CD4-positive, alpha-beta T cell (primary cell): ENCODE results near the gene USP8. TPM values are rescaled to one million over a fixed set of nuclear protein-coding genes. Genes with fewer than 3 reads are reported as not detected.

Experiments
- ATAC-seq: fragments of 200-7000 bp; cut with Tn5 transposase; one replicate; pipeline ENCODE4 v1.10.0; 2022; ENCODE audit warnings: mild to moderate bottlenecking; ENCODE audit not compliant: poor library complexity
- CTCF ChIA-PET: fragments of 350-600 bp; sonication (Branson Sonifier 250); formaldehyde crosslinking; loops from one replicate; lab custom pipeline; 2021; ENCODE audit warnings: antibody characterized with exemption, inconsistent platforms; lab: Charles Lee
- POLR2A ChIA-PET: fragments of 350-600 bp; sonication (Branson Sonifier 250); formaldehyde crosslinking; loops from one replicate; lab custom pipeline; 2021; ENCODE audit warnings: antibody characterized with exemption, inconsistent platforms; lab: Charles Lee
- DNase-seq, 14 experiments: peaks; one replicate each; pipeline ENCODE4 v3.0.0-alpha.2; 2013 to 2020; ENCODE audit warnings: mixed read lengths in 2 of 14
- H3K27ac ChIP-seq, 2 donors: one replicate each; pipeline versions ENCODE4 v1.5.1 to v1.7.0; 2013; ENCODE audit warnings: low read length in 2 of 2, low read depth in 1 of 2, mild to moderate bottlenecking in 1 of 2
- H3K27me3 ChIP-seq, 2 experiments: 1 replicate in 1 of 2; 2 replicates in 1 of 2; pipeline versions ENCODE4 v1.6.1 to v1.7.0; 2013; ENCODE audit warnings: low read length in 2 of 2, control low read depth in 1 of 2, mild to moderate bottlenecking in 1 of 2, moderate library complexity in 1 of 2; ENCODE audit not compliant: insufficient read depth in 2 of 2, control insufficient read depth in 1 of 2
- H3K36me3 ChIP-seq: one replicate; pipeline ENCODE4 v1.6.1; 2013; ENCODE audit warnings: low read length, control low read depth; ENCODE audit not compliant: insufficient read depth
- H3K4me1 ChIP-seq: one replicate; pipeline ENCODE4 v1.6.1; 2013; ENCODE audit warnings: low read length, control low read depth; ENCODE audit not compliant: insufficient read depth
- H3K4me3 ChIP-seq: one replicate; pipeline ENCODE4 v1.5.1; 2013; ENCODE audit warnings: mild to moderate bottlenecking, low read length, moderate library complexity
- H3K9me3 ChIP-seq, 2 experiments: 1 replicate in 1 of 2; 2 replicates in 1 of 2; pipeline versions ENCODE4 v1.6.1 to v1.7.0; 2013; ENCODE audit warnings: low read length in 2 of 2, mild to moderate bottlenecking in 2 of 2, control low read depth in 1 of 2, moderate library complexity in 1 of 2; ENCODE audit not compliant: control insufficient read depth in 1 of 2, insufficient read depth in 1 of 2
- H3K27ac Mint-ChIP-seq: one replicate; pipeline ENCODE4 v1.8.0; 2020; ENCODE audit warnings: mixed read lengths
- H3K27me3 Mint-ChIP-seq: one replicate; pipeline ENCODE4 v1.8.0; 2021; ENCODE audit warnings: mixed read lengths
- H3K36me3 Mint-ChIP-seq: one replicate; pipeline ENCODE4 v1.8.0; 2021; ENCODE audit warnings: low read depth, mixed read lengths
- H3K4me1 Mint-ChIP-seq: one replicate; pipeline ENCODE4 v1.8.0; 2021; ENCODE audit warnings: low read depth, mixed read lengths
- H3K4me3 Mint-ChIP-seq: one replicate; pipeline ENCODE4 v1.8.0; 2020; ENCODE audit warnings: mild to moderate bottlenecking, mixed read lengths
- H3K9me3 Mint-ChIP-seq: one replicate; pipeline ENCODE4 v1.8.0; 2020; ENCODE audit warnings: mixed read lengths
- CTCF ChIP-seq: fragments of 200-600 bp; IDR thresholded peaks from one replicate; pipeline ENCODE4 v1.8.0; 2022; ENCODE audit warnings: antibody characterized with exemption, mild to moderate bottlenecking
- intact Hi-C, 2 experiments: fragments of 100-400 bp; cut with DNase I in 1 of 2; cut with micrococcal nuclease in 1 of 2; formaldehyde crosslinking; loops; one replicate each; pipeline versions ENCODE4 v1.15.1 to v1.9.0; 2023 to 2025; cut with DNase I, micrococcal nuclease
- total RNA-seq, 174 experiments: library from RNA in 2 of 174; stranded (reverse) in 2 of 174; gene quantifications; one replicate each; pipeline ENCODE4 v1.2.3 and lab custom pipeline; 2021 to 2026

Gene USP8
- total RNA-seq, 2 experiments from 2014 or later, result 48.9 to 50.0 TPM

- Mint-ChIP-seq H3K4me1 (no peaks in the 10 kb centered on the region), H3K4me3 (no peak overlapping the region), H3K27me3 (no peaks in the 10 kb centered on the region), H3K27ac (no peak overlapping the region), H3K36me3 (peaks cover 26% of the 10 kb centered on the region), H3K9me3 (no peaks in the 10 kb centered on the region)
- ChIA-PET POLR2A (no interaction called here), CTCF (interaction anchor here (0.6 kb wide), 1 partner anchor 9 kb away, joined by 3 read pairs; no protein-coding TSS in a partner anchor)
- Histone ChIP-seq H3K9me3 (no peaks in the 10 kb centered on the region), H3K4me1 (no peaks in the 10 kb centered on the region), H3K36me3 (peaks cover 16% of the 10 kb centered on the region), H3K27ac (no peak overlapping the region), H3K4me3 (no peak overlapping the region), H3K27me3 (no peaks in the 10 kb centered on the region)
- intact Hi-C loops, result no loop called here
- TF ChIP-seq CTCF, result no peak
- ATAC-seq (no peak), DNase-seq (no peak)
Measured at GRCh38 chr15:50506121-50506520, 81.9 kb downstream of the USP8 start.

- H3K27ac ChIP-seq, result no peak overlapping the region
- no peak overlapping the region for H3K4me3 ChIP-seq
- Mint-ChIP-seq H3K4me3 (no peak overlapping the region), H3K27me3 (no peaks in the 10 kb centered on the region), H3K27ac (no peak overlapping the region), H3K4me1 (no peaks in the 10 kb centered on the region), H3K36me3 (peaks cover 5% of the 10 kb centered on the region), H3K9me3 (peaks cover 6% of the 10 kb centered on the region)
- CTCF ChIA-PET, result no interaction called here
- no peak for ATAC-seq
- no peaks in the 10 kb centered on the region for H3K4me1 ChIP-seq
- intact Hi-C loops, result no loop called here
- no peak for TF ChIP-seq CTCF
- no peaks in the 10 kb centered on the region for H3K27me3 ChIP-seq
- DNase-seq, result no peak
- H3K36me3 ChIP-seq, result no peaks in the 10 kb centered on the region
- POLR2A ChIA-PET, result no interaction called here
- peaks cover 5% of the 10 kb centered on the region in 2 experiments for H3K9me3 ChIP-seq
Measured at GRCh38 chr15:50513001-50513400, 88.8 kb downstream of the USP8 start.

- no peaks in the 10 kb centered on the region for H3K36me3 Mint-ChIP-seq
- peaks cover 5 to 17% of the 10 kb centered on the region in 2 experiments for H3K9me3 ChIP-seq
- no peaks in the 10 kb centered on the region for H3K27me3 ChIP-seq
- no peak for TF ChIP-seq CTCF
- DNase-seq (no peak), ATAC-seq (no peak)
- H3K4me3 ChIP-seq, result no peak overlapping the region
- no peaks in the 10 kb centered on the region for H3K4me1 Mint-ChIP-seq
- ChIA-PET POLR2A (interaction anchor here (0.6 kb wide), 1 partner anchor 59 kb away, joined by 3 read pairs; no protein-coding TSS in a partner anchor), CTCF (no interaction called here)
- no peak overlapping the region for H3K27ac ChIP-seq
- no peak overlapping the region for H3K27ac Mint-ChIP-seq
- no peak overlapping the region for H3K4me3 Mint-ChIP-seq
- intact Hi-C loops, result no loop called here
- H3K4me1 ChIP-seq, result no peaks in the 10 kb centered on the region
- no peaks in the 10 kb centered on the region for H3K36me3 ChIP-seq
- no peaks in the 10 kb centered on the region for H3K27me3 Mint-ChIP-seq
- peaks cover 7% of the 10 kb centered on the region for H3K9me3 Mint-ChIP-seq
Measured at GRCh38 chr15:50519740-50520425, 95.7 kb downstream of the USP8 start.
